Endothelial cell of umbilical vein (primary cell): ENCODE data around the gene PHKA2. TPM values are rescaled to one million over a fixed set of nuclear protein-coding genes. Genes with fewer than 3 reads are reported as not detected.

Experiments used
- BruUV-seq: library from RNA; stranded (reverse); fragments of 400-500 nt; replicated peaks from 2 replicates; lab custom pipeline; 2021; lab: Mats Ljungman, UMichigan
- CTCF ChIA-PET: fragments of 300-600, 350-600 bp; sonication (Branson Sonifier 250); formaldehyde crosslinking; loops from one replicate; lab custom pipeline; 2021; ENCODE audit warnings: antibody characterized with exemption, inconsistent platforms; lab: Charles Lee
- POLR2A ChIA-PET: fragments of 300-600, 350-600 bp; sonication (Branson Sonifier 250); formaldehyde crosslinking; loops from one replicate; lab custom pipeline; 2021; ENCODE audit warnings: antibody characterized with exemption, inconsistent platforms; lab: Charles Lee
- DNase-seq: peaks from one replicate; pipeline ENCODE4 v3.0.0-alpha.2; 2011; ENCODE audit warnings: low read depth, low spot score
- FAIRE-seq: peaks from 2 replicates; lab custom pipeline; 2011; peaks lifted over from hg19 to GRCh38; lab: Jason Lieb, UNC
- H2AFZ ChIP-seq: 2 replicates; pipeline ENCODE4 v1.6.0; 2012; ENCODE audit warnings: low read depth, low read length, control low read depth, inconsistent platforms
- H3K27ac ChIP-seq: 2 replicates; pipeline ENCODE4 v1.5.1; 2011; ENCODE audit warnings: low read depth, mild to moderate bottlenecking, control low read depth, low read length, moderate library complexity; ENCODE audit not compliant: insufficient read depth
- H3K27me3 ChIP-seq, 2 experiments: 2 replicates each; pipeline versions ENCODE4 v1.6.0 to v1.6.1; 2011; ENCODE audit warnings: low read length in 2 of 2, mixed read lengths in 1 of 2; ENCODE audit not compliant: control insufficient read depth in 2 of 2, insufficient read depth in 2 of 2
- H3K36me3 ChIP-seq, 2 experiments: 2 replicates in 1 of 2; 3 replicates in 1 of 2; pipeline ENCODE4 v1.5.1; 2011; ENCODE audit warnings: low read length in 2 of 2, mild to moderate bottlenecking in 1 of 2, moderate library complexity in 1 of 2; ENCODE audit not compliant: control insufficient read depth in 2 of 2, insufficient read depth in 2 of 2; ENCODE audit errors: extremely low read depth in 1 of 2
- H3K4me1 ChIP-seq: 3 replicates; pipeline ENCODE4 v1.5.1; 2011; ENCODE audit warnings: mild to moderate bottlenecking, low read length; ENCODE audit not compliant: control insufficient read depth, insufficient read depth; ENCODE audit errors: extremely low read depth
- H3K4me2 ChIP-seq: 2 replicates; pipeline ENCODE4 v1.6.1; 2011; ENCODE audit warnings: low read length, control low read depth, mixed read lengths; ENCODE audit not compliant: insufficient read depth
- H3K4me3 ChIP-seq, 3 experiments: fragments of 200-600 bp in 1 of 3; sonication (generic), shearing (Covaris generic) in 1 of 3; replicated peaks in 1 of 3; 2 replicates each; pipeline ENCODE4 v1.5.1; 2011 to 2016; ENCODE audit warnings: control low read depth in 3 of 3, low read length in 3 of 3, mild to moderate bottlenecking in 2 of 3, inconsistent platforms in 1 of 3, low read depth in 1 of 3, moderate library complexity in 1 of 3; ENCODE audit not compliant: insufficient read depth in 1 of 3
- H3K79me2 ChIP-seq: 2 replicates; pipeline ENCODE4 v1.6.0; 2012; ENCODE audit warnings: low read length, inconsistent platforms; ENCODE audit not compliant: control insufficient read depth, insufficient read depth
- H3K9ac ChIP-seq: replicated peaks from 2 replicates; pipeline ENCODE3; 2011; ENCODE audit warnings: low read length, control low read depth; ENCODE audit not compliant: insufficient read depth; ENCODE audit errors: extremely low read depth
- H3K9me1 ChIP-seq: replicated peaks from 3 replicates; pipeline ENCODE4 v1.6.0; 2011; ENCODE audit warnings: mild to moderate bottlenecking, low read length; ENCODE audit not compliant: control insufficient read depth, insufficient read depth; ENCODE audit errors: extremely low read depth
- H3K9me3 ChIP-seq: replicated peaks from 2 replicates; pipeline ENCODE4 v1.5.1; 2012; ENCODE audit warnings: low read length, inconsistent platforms; ENCODE audit not compliant: control insufficient read depth, insufficient read depth
- H4K20me1 ChIP-seq: replicated peaks from 2 replicates; pipeline ENCODE3; 2011; ENCODE audit warnings: mild to moderate bottlenecking, low read length; ENCODE audit not compliant: control insufficient read depth, insufficient read depth; ENCODE audit errors: extremely low read depth
- EZH2 ChIP-seq: IDR thresholded peaks from 2 replicates; pipeline ENCODE4 v1.6.1; 2012; ENCODE audit warnings: borderline replicate concordance, low read depth, mild to moderate bottlenecking, moderate library complexity, low read length, inconsistent platforms; ENCODE audit not compliant: severe bottlenecking
- POLR2A ChIP-seq: IDR thresholded peaks from 2 replicates; pipeline ENCODE4 v1.6.1; 2012; ENCODE audit warnings: low read depth, mild to moderate bottlenecking, control low read depth, low read length
- POLR2AphosphoS5 ChIP-seq: IDR thresholded peaks from 2 replicates; pipeline ENCODE4 v1.6.1; 2012; ENCODE audit warnings: low read depth, mild to moderate bottlenecking, control low read depth, low read length, moderate library complexity; ENCODE audit not compliant: insufficient read depth
- dilution Hi-C: fragments of 300-500 bp; cut with MboI; formaldehyde crosslinking; loops from one replicate; pipeline ENCODE4 v1.15.0; 2019; ENCODE audit warnings: low sequenced_read_pairs; ENCODE audit not compliant: extremely low pct_ligation_motif_present
- intact Hi-C: fragments of 100-400 bp; cut with micrococcal nuclease; formaldehyde crosslinking; loops from one replicate; pipeline ENCODE4 v1.10.0; 2022
- polyA plus RNA-seq, 4 experiments: library from polyadenylated mRNA; depleted of rRNA in 3 of 4; stranded (reverse) in 3 of 4; unstranded in 1 of 4; fragments of >200 nt; gene quantifications; 2 replicates each; pipeline versions ENCODE4 v1.2.1 to v1.2.3, GENCODE V29; 2011 to 2012; ENCODE audit warnings: missing spikeins in 1 of 4
- total RNA-seq: library from RNA; stranded (reverse); gene quantifications from 2 replicates; pipeline ENCODE4 v1.2.3, GENCODE V29; 2021
- TF ChIP-seq, protein P1 (sequence below), 2 donors: IDR thresholded peaks; 1 replicate in 1 of 2; 2 replicates in 1 of 2; pipeline ENCODE4 v1.5.1; 2011; ENCODE audit warnings: low read length in 2 of 2, mild to moderate bottlenecking in 2 of 2, moderate library complexity in 2 of 2, control low read depth in 1 of 2, inconsistent platforms in 1 of 2, low read depth in 1 of 2; ENCODE audit not compliant: insufficient read depth in 1 of 2; ENCODE audit errors: extremely low read depth in 1 of 2

Gene PHKA2
- total and polyA plus RNA-seq, 2 donors (not counting 3 experiments of a cell fraction or from before 2014, with no cell fraction given), result 16.7 to 17.1 TPM

DNA sequence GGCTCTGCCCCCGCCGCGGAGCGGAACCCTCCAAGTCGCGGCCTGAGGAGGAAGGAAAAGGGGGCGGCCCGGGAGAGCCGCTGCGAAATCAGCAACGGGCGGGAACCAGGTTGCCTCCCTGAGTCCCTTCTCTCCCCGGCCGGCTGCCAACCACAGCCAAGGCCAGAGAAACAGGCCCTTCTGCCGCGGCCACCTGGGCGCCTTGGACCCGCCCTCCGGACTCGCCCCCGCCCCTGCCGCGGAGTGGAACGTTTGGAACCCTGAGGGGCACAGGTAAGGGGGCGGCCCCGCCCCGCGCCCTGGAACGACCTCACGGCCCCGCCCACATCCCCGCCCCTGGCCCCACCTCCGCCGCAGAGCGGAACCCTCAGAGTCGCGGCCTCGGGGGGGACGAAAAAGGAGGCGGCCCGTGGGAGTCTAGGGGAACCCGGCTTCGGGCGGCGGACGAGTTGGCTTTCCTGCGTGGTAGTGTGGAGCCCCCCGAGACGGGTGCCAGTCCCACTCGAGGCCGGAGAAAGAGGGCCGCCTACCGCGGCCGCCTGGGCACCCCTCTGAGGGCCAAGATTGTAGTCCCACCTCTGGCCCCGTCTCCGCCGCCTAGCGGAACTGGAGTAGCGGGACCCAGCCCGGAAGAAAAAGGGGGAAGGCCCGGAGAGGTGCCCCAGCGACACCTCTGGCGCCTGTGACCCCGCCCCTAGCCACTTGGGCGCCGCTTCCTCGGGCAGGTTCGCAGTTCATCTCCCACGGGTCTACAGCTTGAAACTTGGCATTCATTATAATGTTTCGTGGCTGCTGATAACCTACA, 669 bp upstream of the PHKA2 start:
- Histone ChIP-seq H3K4me3 (peak overlapping the region; percentile 61 to 84 (median 84)), H3K9me3 (no peaks in the 10 kb centered on the region), H3K9ac (peak overlapping the region; percentile 82), H3K9me1 (no peaks in the 10 kb centered on the region), H3K27ac (peak overlapping the region; percentile 75), H3K36me3 (no peaks in the 10 kb centered on the region), H2AFZ (peak overlapping the region; percentile 94), H3K79me2 (no peaks in the 10 kb centered on the region), H3K4me2 (peak overlapping the region; percentile 91), H4K20me1 (no peaks in the 10 kb centered on the region), H3K4me1 (peaks cover 16% of the 10 kb centered on the region), H3K27me3 (no peaks in the 10 kb centered on the region)
- peak; percentile 91 for FAIRE-seq
- TF ChIP-seq POLR2A, result peak; percentile 45
- TF ChIP-seq POLR2AphosphoS5, result peak; percentile 44
- TF ChIP-seq, protein P1, sequence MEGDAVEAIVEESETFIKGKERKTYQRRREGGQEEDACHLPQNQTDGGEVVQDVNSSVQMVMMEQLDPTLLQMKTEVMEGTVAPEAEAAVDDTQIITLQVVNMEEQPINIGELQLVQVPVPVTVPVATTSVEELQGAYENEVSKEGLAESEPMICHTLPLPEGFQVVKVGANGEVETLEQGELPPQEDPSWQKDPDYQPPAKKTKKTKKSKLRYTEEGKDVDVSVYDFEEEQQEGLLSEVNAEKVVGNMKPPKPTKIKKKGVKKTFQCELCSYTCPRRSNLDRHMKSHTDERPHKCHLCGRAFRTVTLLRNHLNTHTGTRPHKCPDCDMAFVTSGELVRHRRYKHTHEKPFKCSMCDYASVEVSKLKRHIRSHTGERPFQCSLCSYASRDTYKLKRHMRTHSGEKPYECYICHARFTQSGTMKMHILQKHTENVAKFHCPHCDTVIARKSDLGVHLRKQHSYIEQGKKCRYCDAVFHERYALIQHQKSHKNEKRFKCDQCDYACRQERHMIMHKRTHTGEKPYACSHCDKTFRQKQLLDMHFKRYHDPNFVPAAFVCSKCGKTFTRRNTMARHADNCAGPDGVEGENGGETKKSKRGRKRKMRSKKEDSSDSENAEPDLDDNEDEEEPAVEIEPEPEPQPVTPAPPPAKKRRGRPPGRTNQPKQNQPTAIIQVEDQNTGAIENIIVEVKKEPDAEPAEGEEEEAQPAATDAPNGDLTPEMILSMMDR (IDR thresholded peaks at IDR 0.05; ENCODE audit: extremely low read depth in 1 of 2, insufficient read depth in 1 of 2, low read depth in 1 of 2, low read length in 2 of 2), result peak in 1 of 2 donors; percentile 28
- TF ChIP-seq EZH2, result no peak
- intact Hi-C loops (loop anchor here (1.0 to 5.0 kb wide), 5 partner anchors 97 to 1247 kb away; partner anchors contain the start of genes CDKL5, PDHA1 and SCML1), dilution Hi-C loops (no loop called here)
- BruUV-seq, result no TSS peak
- DNase-seq, result peak; percentile 70
- POLR2A ChIA-PET, result no interaction called here
- CTCF ChIA-PET, result interaction anchor here (1.0 to 1.5 kb wide), 4 partner anchors 9 to 574 kb away, joined by 3 to 4 read pairs (median 4); no protein-coding TSS in a partner anchor
